Neural progenitor cell (in vitro differentiated cells): ENCODE results near the gene NPEPL1. TPM values are rescaled to one million over a fixed set of nuclear protein-coding genes. Genes with fewer than 3 reads are reported as not detected.
"Not testable (repeated sequence)": the region's sequence is repeated elsewhere in the genome, so short reads cannot be mapped to it uniquely, and the experiment has no call there.

Experiments used
- DNase-seq: peaks from one replicate; pipeline ENCODE4 v3.0.0-alpha.2; 2016; ENCODE audit warnings: low spot score
- H2AFZ ChIP-seq: fragments of 200-600 bp; sonication (generic); replicated peaks from 2 replicates; pipeline ENCODE4 v1.6.1; 2016; ENCODE audit warnings: antibody characterized with exemption
- H3F3A ChIP-seq: fragments of 200-600 bp; sonication (generic); 2 replicates; pipeline ENCODE4 v1.6.1; 2016; ENCODE audit warnings: antibody characterized with exemption, low read depth
- H3K27ac ChIP-seq: fragments of 200-600 bp; sonication (generic); 2 replicates; pipeline ENCODE4 v1.5.1; 2016; ENCODE audit warnings: mild to moderate bottlenecking
- H3K27me3 ChIP-seq: fragments of 200-600 bp; sonication (generic); 2 replicates; pipeline ENCODE4 v1.6.1; 2016; ENCODE audit warnings: mild to moderate bottlenecking, moderate library complexity
- H3K36me3 ChIP-seq: fragments of 200-600 bp; sonication (generic); 2 replicates; pipeline ENCODE4 v1.5.1; 2016
- H3K4me1 ChIP-seq: fragments of 200-600 bp; sonication (generic); 2 replicates; pipeline ENCODE4 v1.6.1; 2016; ENCODE audit warnings: mixed run types
- H3K4me2 ChIP-seq: fragments of 200-600 bp; sonication (generic); 2 replicates; pipeline ENCODE4 v1.6.1; 2016
- H3K4me3 ChIP-seq: fragments of 200-600 bp; sonication (generic); 2 replicates; pipeline ENCODE4 v1.5.1; 2016
- H3K79me2 ChIP-seq: fragments of 200-600 bp; sonication (generic); 2 replicates; pipeline ENCODE4 v1.6.1; 2016; ENCODE audit warnings: low read depth
- H3K9ac ChIP-seq: fragments of 200-600 bp; sonication (generic); 2 replicates; pipeline ENCODE4 v1.6.1; 2016
- H3K9me3 ChIP-seq: fragments of 200-600 bp; sonication (generic); 2 replicates; pipeline ENCODE4 v1.5.1; 2016; ENCODE audit warnings: low read depth
- H4K20me1 ChIP-seq: fragments of 200-600 bp; sonication (generic); 2 replicates; pipeline ENCODE4 v1.6.1; 2016; ENCODE audit warnings: low read depth
- H3K27ac Mint-ChIP-seq: 3 replicates; pipeline ENCODE4 v1.8.0; 2021; ENCODE audit warnings: mixed read lengths
- H3K27me3 Mint-ChIP-seq: 2 replicates; pipeline ENCODE4 v1.8.0; 2022; ENCODE audit warnings: low read depth, mild to moderate bottlenecking, inconsistent platforms, moderate library complexity, mixed read lengths; ENCODE audit not compliant: insufficient read depth
- H3K36me3 Mint-ChIP-seq: 3 replicates; pipeline ENCODE4 v1.8.0; 2021; ENCODE audit warnings: mixed read lengths
- H3K4me1 Mint-ChIP-seq: 3 replicates; pipeline ENCODE4 v1.8.0; 2021; ENCODE audit warnings: mixed read lengths
- H3K4me3 Mint-ChIP-seq: 3 replicates; pipeline ENCODE4 v1.8.0; 2021; ENCODE audit warnings: mild to moderate bottlenecking, moderate library complexity, mixed read lengths
- H3K9me3 Mint-ChIP-seq: 3 replicates; pipeline ENCODE4 v1.8.0; 2020; ENCODE audit warnings: mixed read lengths
- EZH2 ChIP-seq: fragments of 200-600 bp; sonication (generic); IDR thresholded peaks from 2 replicates; pipeline ENCODE4 v1.6.1; 2017; ENCODE audit warnings: antibody characterized with exemption, mild to moderate bottlenecking, moderate library complexity
- EZH2phosphoT487 ChIP-seq: fragments of 200-600 bp; sonication (generic); IDR thresholded peaks from 2 replicates; pipeline ENCODE4 v1.6.1; 2017; ENCODE audit warnings: antibody characterized with exemption
- total RNA-seq: library from RNA; depleted of rRNA; stranded (reverse); fragments of >200 nt; gene quantifications from 2 replicates; pipeline ENCODE4 v1.2.3, GENCODE V29; 2015; ENCODE audit warnings: low replicate concordance
- TF ChIP-seq, protein P1 (sequence below): fragments of 200-600 bp; sonication (generic); IDR thresholded peaks from 2 replicates; pipeline ENCODE4 v1.5.1; 2017; ENCODE audit warnings: antibody characterized with exemption, mild to moderate bottlenecking

Gene NPEPL1
- 10.9 and 29.4 TPM in 2 replicates for total RNA-seq

GRCh38 chr20:58692579-58693225, at the start of gene NPEPL1:
TSS of gene NPEPL1 (plus strand) at chr20:58692800. CDS start at chr20:58692901, 101 bp downstream.
- TF ChIP-seq, protein P1, sequence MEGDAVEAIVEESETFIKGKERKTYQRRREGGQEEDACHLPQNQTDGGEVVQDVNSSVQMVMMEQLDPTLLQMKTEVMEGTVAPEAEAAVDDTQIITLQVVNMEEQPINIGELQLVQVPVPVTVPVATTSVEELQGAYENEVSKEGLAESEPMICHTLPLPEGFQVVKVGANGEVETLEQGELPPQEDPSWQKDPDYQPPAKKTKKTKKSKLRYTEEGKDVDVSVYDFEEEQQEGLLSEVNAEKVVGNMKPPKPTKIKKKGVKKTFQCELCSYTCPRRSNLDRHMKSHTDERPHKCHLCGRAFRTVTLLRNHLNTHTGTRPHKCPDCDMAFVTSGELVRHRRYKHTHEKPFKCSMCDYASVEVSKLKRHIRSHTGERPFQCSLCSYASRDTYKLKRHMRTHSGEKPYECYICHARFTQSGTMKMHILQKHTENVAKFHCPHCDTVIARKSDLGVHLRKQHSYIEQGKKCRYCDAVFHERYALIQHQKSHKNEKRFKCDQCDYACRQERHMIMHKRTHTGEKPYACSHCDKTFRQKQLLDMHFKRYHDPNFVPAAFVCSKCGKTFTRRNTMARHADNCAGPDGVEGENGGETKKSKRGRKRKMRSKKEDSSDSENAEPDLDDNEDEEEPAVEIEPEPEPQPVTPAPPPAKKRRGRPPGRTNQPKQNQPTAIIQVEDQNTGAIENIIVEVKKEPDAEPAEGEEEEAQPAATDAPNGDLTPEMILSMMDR: no peak
- TF ChIP-seq EZH2phosphoT487 (no peak), EZH2 (no peak)
- peak within 1 kb of the TSS; percentile 53 for H2AFZ ChIP-seq

DNA sequence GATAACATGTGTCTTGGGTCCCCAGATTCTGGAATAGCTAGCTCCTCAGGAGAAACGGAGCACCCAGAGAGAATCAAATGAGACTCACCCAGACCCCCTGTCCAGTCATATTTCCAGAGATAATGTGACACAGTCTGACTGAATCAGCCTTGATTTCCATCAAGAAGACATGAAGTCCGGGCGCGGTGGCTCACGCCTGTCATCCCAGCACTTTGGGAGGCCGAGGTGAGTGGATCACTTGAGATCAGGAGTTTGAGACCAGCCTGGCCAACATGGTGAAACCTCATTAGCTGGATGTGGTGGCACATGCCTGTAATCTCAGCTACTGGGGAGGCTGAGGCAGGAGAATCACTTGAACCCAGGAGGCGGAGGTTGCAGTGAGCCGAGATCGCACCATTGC, 49.7 kb upstream of the NPEPL1 start:
- H3K9me3 ChIP-seq, H3K36me3 Mint-ChIP-seq, H3K27me3 ChIP-seq, H3K4me3 Mint-ChIP-seq, H2AFZ ChIP-seq, H3K9me3 Mint-ChIP-seq, DNase-seq, H3K4me2 ChIP-seq, H3F3A ChIP-seq, H3K27me3 Mint-ChIP-seq, H4K20me1 ChIP-seq, H3K4me1 Mint-ChIP-seq, H3K27ac ChIP-seq, H3K4me1 ChIP-seq, H3K27ac Mint-ChIP-seq, H3K9ac ChIP-seq, H3K79me2 ChIP-seq, H3K36me3 ChIP-seq, H3K4me3 ChIP-seq: not testable (repeated sequence)

More at GRCh38 chr20:58692579-58693225, at the start of gene NPEPL1:
- peaks cover 5% of the 10 kb centered on the region for H3K27me3 Mint-ChIP-seq
- H3K4me3 ChIP-seq: peak within 1 kb of the TSS; percentile 36
- H3K27ac Mint-ChIP-seq: no peak within 1 kb of the TSS
- peak within 1 kb of the TSS; percentile 43 for H3K9ac ChIP-seq
- H3K4me3 Mint-ChIP-seq: peak within 1 kb of the TSS; percentile 71
- DNase-seq: peak; percentile 90
- no peaks in the 10 kb centered on the region for H3K9me3 ChIP-seq
- H3K4me2 ChIP-seq: peak within 1 kb of the TSS; percentile 74
- H3K4me1 ChIP-seq: peaks cover 6% of the 10 kb centered on the region
- peaks cover 18% of the 10 kb centered on the region for H3F3A ChIP-seq
- peaks cover 1% of the 10 kb centered on the region for H3K36me3 Mint-ChIP-seq
- no peaks in the 10 kb centered on the region for H4K20me1 ChIP-seq
- H3K27ac ChIP-seq: no peak within 1 kb of the TSS
- H3K9me3 Mint-ChIP-seq: no peaks in the 10 kb centered on the region
- no peaks in the 10 kb centered on the region for H3K27me3 ChIP-seq
- no peaks in the 10 kb centered on the region for H3K36me3 ChIP-seq
- peaks cover 10% of the 10 kb centered on the region for H3K4me1 Mint-ChIP-seq
- no peaks in the 10 kb centered on the region for H3K79me2 ChIP-seq

DNA sequence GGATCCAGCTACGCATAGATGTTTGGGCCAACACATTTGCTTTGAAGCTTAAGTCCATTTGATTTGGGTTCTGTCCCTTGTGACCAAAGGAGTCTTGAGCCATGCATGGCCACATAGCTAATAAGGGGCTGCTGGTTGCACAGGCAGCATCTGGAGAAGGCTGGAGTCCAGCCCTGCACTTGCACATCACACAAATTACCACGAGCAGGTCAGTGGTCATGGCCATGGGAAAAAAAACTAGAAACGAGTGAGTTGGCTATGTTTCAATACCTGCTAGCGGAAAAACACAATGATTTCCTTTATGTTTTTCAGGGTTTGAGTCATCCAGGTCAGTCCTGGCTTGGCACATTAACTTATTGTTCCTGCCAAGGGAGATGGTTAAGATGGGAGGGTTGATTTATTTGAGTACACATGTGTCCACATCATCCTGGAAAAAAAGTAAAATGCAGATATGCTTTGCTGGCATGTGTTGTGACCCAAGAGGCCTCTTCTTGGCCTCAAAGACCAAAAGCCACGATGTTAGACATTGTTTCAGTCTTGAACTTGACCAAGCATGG, 47.1 kb upstream of the NPEPL1 start:
- no peaks in the 10 kb centered on the region for H3K4me1 ChIP-seq
- no peak overlapping the region for H3K4me2 ChIP-seq
- H4K20me1 ChIP-seq: no peaks in the 10 kb centered on the region
- H3K4me3 ChIP-seq: no peak overlapping the region
- H3K36me3 Mint-ChIP-seq: no peaks in the 10 kb centered on the region
- no peaks in the 10 kb centered on the region for H3K4me1 Mint-ChIP-seq
- peaks cover 15% of the 10 kb centered on the region for H3K27me3 ChIP-seq
- no peaks in the 10 kb centered on the region for H3K36me3 ChIP-seq
- TF ChIP-seq, protein P1: no peak
- no peak for TF ChIP-seq EZH2
- no peak for TF ChIP-seq EZH2phosphoT487
- no peak for DNase-seq
- H3F3A ChIP-seq: peaks cover under 1% of the 10 kb centered on the region
- H3K9ac ChIP-seq: no peak overlapping the region
- H3K9me3 Mint-ChIP-seq: no peaks in the 10 kb centered on the region
- no peaks in the 10 kb centered on the region for H3K9me3 ChIP-seq
- H3K79me2 ChIP-seq: no peaks in the 10 kb centered on the region
- H3K27me3 Mint-ChIP-seq: peaks cover 5% of the 10 kb centered on the region
- no peak overlapping the region for H3K4me3 Mint-ChIP-seq
- H3K27ac ChIP-seq: no peak overlapping the region
- no peak overlapping the region for H3K27ac Mint-ChIP-seq
- H2AFZ ChIP-seq: no peak overlapping the region

- no peaks in the 10 kb centered on the region for H3K36me3 Mint-ChIP-seq
- no peaks in the 10 kb centered on the region for H3K9me3 Mint-ChIP-seq
- H3K4me3 ChIP-seq: no peak overlapping the region
- peaks cover 8% of the 10 kb centered on the region for H3K27me3 Mint-ChIP-seq
- no peaks in the 10 kb centered on the region for H3K36me3 ChIP-seq
- peaks cover 15% of the 10 kb centered on the region for H3K27me3 ChIP-seq
- H2AFZ ChIP-seq: no peak overlapping the region
- peaks cover 2% of the 10 kb centered on the region for H3K79me2 ChIP-seq
- no peaks in the 10 kb centered on the region for H4K20me1 ChIP-seq
- H3K9ac ChIP-seq: no peak overlapping the region
- H3K9me3 ChIP-seq: no peaks in the 10 kb centered on the region
- H3K4me1 Mint-ChIP-seq: no peaks in the 10 kb centered on the region
- no peak overlapping the region for H3K4me3 Mint-ChIP-seq
- no peak for TF ChIP-seq EZH2
- TF ChIP-seq, protein P1: no peak
- no peak for TF ChIP-seq EZH2phosphoT487
- no peak for DNase-seq
- peaks cover 7% of the 10 kb centered on the region for H3F3A ChIP-seq
- no peak overlapping the region for H3K27ac ChIP-seq
- H3K4me1 ChIP-seq: no peaks in the 10 kb centered on the region
- no peak overlapping the region for H3K27ac Mint-ChIP-seq
- H3K4me2 ChIP-seq: no peak overlapping the region
These were observed 46.3 kb upstream of the NPEPL1 start for GRCh38 chr20:58646257-58646656.
